GM21717 (cell line): Measurements from ENCODE around the gene NAXD.
"Not testable (repeated sequence)": the region's sequence is repeated elsewhere in the genome, so short reads cannot be mapped to it uniquely, and the experiment has no call there.

Source experiments
- ATAC-seq: cut with Tn5 transposase; IDR thresholded peaks from one replicate; pipeline ENCODE4 v1.9.1; 2021; ENCODE audit warnings: mild to moderate bottlenecking, moderate library complexity; ENCODE audit not compliant: unreplicated experiment

Gene NAXD

DNA sequence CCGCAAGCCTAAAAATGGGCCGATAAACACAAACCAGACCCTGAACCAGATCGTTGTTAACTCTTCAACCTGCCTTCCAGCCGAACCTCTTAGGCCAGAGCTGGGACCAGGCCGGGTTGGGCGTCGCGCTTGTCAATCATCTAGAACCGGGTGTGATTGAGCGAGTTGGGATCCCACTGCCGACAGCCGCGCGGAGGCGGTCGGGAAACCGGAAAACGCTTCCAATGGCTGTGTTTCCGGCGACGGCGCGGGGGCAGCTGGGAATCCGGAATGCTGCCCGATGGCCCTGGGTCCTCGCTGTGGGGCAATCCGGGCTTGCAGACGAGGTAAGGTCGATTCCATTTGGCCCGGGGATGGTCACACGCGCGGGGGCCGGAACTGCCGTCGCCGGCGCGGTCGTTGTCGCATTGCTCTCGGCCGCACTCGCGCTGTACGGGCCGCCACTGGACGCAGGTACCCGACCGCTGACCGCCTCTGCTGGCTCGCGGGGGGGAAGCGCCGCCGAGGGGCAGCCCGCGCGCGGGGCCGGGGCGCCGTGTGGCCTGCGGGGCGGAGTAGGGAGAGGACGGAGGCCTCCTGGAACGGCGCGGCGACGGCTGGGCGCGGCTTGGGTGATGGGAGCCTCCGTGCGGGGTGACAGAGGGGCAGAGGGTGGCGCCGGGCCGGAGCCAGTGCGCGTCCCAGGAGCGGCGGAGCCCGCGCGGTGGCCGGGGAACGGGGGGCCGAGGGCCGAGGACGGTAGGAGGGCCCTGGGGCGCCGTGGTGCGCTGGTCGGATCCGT is at the start of gene NAXD:
TSS of gene NAXD (plus strand) at position 224 of the 781 bp plus-strand sequence. CDS start at position 281, 57 bp downstream.
- peak; percentile 82 for ATAC-seq

DNA sequence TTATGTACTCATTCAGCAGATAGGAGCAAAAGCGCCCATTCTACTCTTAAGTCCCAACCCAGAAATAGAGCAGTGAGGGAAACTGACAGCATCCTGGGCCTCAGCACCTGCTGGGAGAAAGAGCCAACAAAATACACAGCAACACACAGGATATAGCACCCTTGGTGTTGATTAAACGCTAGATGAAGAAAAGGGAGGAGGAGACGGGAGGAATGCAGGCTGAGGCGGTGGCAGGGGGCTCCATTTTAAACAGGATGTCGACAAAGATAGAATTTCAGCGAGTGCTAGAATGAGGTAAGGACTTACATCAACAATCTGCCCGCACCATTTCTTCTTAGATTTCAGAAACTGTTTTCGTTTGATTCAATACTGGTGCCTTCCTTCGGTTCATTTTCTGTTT is 49.2 kb upstream of the NAXD start:
- no peak for ATAC-seq

GRCh38 chr13:110568612-110569011 is 46.7 kb upstream of the NAXD start:
- no peak for ATAC-seq

GRCh38 chr13:110569962-110570361 is 45.4 kb upstream of the NAXD start:
- ATAC-seq: not testable (repeated sequence)

GRCh38 chr13:110570886-110571285 is 44.5 kb upstream of the NAXD start:
- no peak for ATAC-seq

DNA sequence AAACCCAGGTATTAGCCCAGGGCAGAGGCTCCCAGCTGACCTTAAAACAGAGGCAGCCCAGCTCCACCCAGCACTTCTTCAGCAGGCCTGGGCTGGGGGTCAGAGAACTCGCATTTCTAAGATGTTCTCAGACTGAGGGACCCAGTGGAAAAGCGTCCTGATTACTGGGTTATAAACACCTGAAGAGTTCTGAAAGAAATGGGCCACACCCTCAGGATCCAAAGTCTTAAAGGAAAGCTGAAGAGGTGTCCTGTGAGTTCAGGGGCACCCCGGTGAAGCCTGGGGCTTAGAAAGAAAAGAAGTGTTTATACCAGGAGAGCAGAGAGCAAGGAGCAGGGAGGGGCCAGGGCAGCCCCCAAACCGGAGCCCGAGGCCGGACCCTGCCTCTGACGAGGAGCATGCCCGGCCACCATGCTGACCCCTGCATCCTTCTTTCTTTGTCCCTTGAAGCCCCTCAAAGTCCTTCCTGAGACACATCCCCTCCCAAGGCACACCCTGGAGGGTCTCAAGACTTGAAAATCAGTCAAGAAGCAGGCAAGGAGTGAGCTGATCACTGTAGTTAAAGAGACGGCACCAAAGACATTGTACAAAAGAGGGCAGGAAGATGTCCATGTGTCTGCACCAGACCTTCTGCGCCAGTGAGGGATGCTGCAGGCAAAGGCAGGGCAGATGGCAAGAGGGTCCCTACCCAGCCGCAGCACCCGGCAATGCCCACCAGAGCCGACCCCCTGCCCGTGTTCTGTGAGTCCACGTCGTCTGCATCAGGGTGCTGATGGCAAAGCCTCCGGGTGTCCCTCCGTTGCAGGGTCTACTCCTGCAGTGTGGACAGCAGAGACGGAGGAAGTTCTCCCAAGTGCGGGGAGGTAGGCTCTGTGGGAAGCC is 43.2 kb upstream of the NAXD start:
- ATAC-seq: no peak

- ATAC-seq: no peak
Observed at GRCh38 chr13:110572778-110573118, 42.6 kb upstream of the NAXD start.

GRCh38 chr13:110574161-110574560 is 41.2 kb upstream of the NAXD start:
- ATAC-seq: no peak

DNA sequence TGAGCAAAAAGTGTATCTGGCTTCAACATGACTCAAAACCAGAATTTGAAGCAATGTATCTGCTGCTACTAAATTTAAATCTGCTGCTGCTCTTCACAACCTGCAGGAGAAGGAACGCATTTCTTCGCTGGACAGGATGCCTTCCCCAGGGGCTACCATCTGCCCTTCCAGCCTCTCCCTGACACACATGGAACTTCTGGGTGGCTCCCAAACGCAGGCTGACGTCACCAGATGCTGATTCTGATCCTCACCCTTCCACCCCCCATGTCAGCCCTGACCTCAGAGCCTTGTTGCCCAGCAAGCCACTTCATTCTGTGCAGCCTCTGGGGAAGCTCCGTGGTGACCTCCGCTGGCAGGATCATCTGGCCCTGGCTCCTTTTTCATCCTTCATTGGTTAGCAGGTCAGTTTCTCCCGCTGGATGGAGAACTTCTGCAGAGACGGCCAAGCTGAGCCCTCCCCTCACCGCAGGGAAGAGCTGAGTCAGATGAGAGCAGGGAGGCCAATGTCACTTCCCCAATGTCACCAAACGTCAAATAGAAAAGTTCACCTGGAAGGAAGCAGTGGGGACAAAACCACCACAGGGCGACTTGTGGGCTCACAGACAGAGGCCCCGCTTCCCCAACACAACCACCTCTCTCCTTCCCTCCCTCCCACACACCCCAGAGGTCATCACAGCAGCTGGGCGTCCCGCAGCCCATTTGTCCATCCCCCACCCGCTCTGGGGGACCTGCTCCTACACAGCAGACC is 39.8 kb upstream of the NAXD start:
- ATAC-seq: peak; percentile 94

- ATAC-seq: no peak
Observed at GRCh38 chr13:110576070-110576394, 39.3 kb upstream of the NAXD start.

GRCh38 chr13:110576736-110577476 is 38.4 kb upstream of the NAXD start:
- no peak for ATAC-seq

DNA sequence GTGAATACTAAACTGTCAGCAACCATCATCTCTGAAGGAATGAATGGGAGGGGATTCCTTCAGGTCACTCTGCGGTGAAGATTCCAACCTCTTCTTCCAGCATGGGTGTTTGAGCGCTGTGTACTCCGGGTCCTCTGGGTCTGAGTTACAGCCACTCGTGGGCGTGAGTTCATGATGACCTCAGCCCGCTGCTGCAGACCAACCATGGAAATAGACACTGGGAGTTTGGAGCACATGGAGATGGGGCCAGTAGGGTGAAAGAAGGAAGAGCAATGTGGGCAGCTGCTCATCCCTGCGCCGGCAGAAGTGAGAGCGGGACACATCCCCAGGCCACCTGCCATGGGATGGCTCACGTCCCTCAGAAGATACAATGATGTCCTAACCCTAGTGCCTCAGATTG is 37.0 kb upstream of the NAXD start:
- ATAC-seq: no peak

DNA sequence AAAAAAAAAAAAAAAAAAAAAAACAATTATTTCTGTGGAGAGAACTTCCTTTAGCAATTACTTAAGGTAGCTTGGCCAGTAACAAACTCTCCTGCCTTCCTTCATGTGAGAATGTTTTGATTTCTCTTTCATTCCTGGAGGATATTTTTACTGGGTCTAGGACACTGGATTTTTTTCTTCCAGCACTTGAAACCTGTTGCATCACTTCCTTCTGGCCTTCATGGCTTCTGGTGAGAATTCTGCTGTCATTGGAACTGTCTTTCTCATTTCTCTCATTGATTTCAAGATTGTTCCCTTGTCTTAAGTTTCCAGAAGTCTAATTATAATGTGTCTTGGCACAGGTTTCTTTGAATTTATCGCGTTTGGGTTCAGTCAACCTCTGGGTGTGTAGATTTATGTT is 34.5 kb upstream of the NAXD start:
- ATAC-seq: no peak

DNA sequence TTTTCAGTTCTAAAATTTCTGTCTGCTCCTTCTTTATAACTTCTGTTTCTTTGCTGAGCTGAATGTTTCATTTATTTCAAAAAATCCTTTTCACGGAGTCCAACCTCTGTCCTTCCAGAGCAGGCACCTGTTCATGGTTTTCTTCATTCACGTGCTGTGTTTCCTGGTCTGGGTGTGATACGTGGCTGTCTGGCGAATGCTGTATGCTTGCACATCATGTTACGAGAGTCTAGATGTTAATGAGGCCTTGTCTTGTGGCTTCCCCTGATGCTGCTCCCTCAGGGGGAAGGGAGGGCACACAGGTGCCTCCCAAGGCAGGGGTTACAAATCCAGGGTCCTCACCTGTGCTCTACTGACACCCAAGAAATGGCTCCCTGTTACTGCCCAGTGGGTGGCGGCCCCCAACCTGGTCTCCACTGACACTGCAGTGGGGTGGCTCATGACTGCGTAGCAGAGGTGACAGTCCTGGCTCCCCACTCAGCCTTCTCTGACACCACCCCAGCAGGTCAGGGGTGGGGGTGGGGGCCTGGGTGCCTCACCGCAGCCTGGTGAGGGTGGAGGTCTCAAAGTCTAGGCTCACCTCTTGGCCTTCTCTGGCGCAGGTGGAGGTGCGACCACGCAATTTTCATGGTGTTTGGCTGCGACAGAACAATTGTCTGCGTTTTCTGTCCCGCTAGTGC is 33.7 kb upstream of the NAXD start:
- no peak for ATAC-seq

GRCh38 chr13:110582421-110582954 is 32.9 kb upstream of the NAXD start:
- no peak for ATAC-seq

GRCh38 chr13:110583178-110583865 is 32.0 kb upstream of the NAXD start:
- no peak for ATAC-seq

DNA sequence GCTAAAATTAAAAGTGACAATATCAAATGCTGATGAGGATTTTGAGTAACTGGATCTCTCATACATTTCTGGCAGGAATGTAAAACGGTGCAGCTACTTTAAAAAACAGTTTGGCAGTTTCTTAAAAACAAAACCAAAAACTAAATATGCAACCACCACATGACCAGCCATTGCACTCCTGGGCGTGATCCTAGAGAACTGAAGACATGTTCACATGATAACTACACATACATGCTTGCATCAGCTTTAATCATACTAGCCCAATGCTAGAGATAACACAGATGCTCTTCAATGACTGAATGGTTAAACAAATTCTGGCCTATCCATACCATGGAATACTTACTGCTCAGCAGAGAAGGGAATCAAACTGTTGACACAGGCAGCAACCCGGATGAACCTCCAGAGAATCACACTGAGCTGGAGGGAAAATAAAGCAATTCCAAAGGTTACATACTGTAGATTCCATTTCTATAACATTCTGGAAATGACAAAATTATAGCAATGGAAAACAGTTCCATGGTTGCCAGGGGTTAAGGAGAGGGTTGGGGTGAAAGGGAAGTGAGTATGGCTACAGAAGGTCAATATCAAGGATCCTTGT is 25.5 kb upstream of the NAXD start:
- ATAC-seq: no peak

DNA sequence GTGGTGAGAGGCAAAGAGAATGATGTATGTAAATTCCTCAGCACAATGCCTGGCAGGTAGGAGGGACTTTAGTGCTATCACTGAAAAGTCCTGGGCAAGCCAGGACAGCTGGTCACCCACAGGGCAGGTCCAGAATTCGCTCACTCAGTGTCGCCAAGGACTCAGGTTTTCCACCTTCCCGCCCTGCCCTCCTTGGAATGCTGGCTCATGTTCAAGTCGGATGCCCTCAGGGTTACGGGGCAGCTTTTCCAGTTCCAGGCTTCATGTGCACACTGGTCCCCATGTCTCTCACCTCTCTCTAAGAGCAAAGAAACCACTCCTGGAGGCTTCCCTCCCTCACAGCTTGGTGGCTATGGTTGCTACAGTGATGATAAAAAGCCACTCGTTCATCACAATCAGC is 24.8 kb upstream of the NAXD start:
- ATAC-seq: no peak

GRCh38 chr13:110592665-110593064 is 22.7 kb upstream of the NAXD start:
- no peak for ATAC-seq
